GM10266 (cell line): ENCODE results near the gene LEMD2.

Experiments used
- DNase-seq: peaks from one replicate; pipeline ENCODE4 v3.0.0; 2012; ENCODE audit errors: extremely low spot score
- TF ChIP-seq, protein P1 (sequence below): IDR thresholded peaks from 2 replicates; pipeline ENCODE4 v1.5.1; 2012; ENCODE audit warnings: mild to moderate bottlenecking, low read depth; ENCODE audit not compliant: control insufficient read depth, insufficient read depth; ENCODE audit errors: missing control alignments

LEMD2 gene

DNA sequence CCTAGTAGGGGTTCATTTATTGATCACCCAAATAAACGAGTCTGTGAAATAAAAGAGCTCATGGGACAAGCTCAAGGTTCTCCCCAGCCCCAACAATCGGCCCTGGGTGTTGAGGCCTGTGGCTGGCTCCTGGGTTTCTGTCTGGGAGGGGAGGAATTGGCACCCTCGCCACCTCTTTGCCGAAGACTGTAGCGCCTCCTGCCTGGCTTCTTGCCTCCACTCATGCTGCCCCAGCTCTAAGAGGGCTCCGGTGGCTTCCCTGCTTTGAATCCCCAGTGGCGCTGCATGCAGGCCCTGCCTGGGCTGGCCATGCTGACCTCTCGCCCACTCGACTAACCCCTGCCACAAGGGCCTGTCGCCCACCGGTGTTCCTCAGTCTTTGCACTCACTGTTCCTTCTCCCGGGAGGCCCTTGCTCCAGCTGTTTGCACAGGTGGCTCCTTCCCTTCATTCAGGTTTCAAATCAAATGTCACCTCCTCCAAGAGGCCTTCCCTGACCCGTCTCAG lies 9.5 kb upstream of the LEMD2 start:
- TF ChIP-seq, protein P1, sequence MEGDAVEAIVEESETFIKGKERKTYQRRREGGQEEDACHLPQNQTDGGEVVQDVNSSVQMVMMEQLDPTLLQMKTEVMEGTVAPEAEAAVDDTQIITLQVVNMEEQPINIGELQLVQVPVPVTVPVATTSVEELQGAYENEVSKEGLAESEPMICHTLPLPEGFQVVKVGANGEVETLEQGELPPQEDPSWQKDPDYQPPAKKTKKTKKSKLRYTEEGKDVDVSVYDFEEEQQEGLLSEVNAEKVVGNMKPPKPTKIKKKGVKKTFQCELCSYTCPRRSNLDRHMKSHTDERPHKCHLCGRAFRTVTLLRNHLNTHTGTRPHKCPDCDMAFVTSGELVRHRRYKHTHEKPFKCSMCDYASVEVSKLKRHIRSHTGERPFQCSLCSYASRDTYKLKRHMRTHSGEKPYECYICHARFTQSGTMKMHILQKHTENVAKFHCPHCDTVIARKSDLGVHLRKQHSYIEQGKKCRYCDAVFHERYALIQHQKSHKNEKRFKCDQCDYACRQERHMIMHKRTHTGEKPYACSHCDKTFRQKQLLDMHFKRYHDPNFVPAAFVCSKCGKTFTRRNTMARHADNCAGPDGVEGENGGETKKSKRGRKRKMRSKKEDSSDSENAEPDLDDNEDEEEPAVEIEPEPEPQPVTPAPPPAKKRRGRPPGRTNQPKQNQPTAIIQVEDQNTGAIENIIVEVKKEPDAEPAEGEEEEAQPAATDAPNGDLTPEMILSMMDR, result no peak
- no peak for DNase-seq

DNA sequence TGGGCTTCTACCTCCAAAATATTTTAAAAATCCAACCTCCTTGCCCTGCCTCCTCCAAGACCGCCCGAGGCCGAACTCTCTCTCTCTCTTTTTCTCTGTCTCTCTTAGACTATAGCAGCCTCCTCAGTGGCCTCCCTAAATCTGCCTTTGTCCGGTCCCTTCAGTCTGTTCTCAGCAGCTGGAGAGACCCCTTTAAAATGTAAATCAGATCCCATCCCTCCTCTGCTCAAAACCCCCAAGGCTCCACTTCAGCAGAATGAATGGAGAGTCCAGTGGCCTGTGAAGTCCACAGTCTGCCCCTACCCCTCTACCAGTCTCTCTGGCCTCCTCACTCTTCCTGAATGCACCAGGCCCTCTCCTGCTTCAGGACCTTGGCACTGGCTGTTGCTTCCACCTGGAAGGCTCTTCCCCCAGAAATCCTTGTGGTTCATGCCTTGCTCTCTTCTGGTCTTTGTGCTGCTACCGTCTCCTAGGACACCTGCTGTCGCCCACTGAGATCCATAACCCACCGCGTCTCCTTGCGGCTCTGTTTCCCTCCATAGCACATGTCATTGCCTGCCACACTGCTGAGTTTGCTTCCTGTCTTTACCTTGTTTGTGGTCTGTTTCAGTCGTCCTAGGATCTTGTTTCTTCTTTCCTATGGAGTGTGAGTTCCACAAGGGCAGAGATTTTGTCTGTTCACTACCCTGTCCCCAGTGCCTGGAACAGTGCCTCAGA lies 8.9 kb upstream of the LEMD2 start:
- no peak for DNase-seq
- TF ChIP-seq, protein P1, result no peak

DNA sequence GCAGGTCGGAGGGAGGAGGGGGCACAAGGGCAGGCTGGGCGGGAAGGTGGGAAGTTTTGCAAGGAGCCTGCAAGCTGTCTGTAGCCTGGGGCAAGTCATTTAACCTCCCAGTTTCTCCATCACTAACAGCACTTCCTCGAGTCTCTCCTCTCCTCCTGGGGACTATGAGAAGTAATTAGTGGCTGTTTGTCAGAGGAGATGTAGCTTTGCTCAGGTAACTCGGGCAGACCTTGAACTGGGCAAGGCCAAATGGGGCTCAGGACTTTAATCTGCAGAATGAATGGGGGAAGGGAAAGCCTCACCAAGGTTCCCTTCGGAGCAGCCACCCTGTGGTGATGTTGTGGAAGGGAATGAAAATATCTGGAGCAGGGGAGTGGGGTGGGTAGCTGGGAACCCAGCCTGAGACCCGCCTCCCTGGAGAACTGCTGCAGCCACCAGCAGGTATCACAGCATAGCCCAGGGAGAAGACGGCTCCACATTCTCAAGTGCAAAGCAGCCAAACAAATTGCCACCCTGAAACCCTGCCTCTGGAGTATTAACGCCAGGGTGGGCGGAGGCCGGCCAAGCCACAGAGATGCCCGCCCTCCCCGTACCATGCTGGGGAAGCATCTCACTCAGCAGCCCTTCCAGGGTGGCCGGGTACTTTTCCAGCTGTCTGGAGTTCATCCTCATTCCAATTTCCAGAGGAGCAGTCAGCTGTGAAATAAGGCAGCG lies 6.1 kb upstream of the LEMD2 start:
- TF ChIP-seq, protein P1, result no peak
- DNase-seq, result no peak

DNA sequence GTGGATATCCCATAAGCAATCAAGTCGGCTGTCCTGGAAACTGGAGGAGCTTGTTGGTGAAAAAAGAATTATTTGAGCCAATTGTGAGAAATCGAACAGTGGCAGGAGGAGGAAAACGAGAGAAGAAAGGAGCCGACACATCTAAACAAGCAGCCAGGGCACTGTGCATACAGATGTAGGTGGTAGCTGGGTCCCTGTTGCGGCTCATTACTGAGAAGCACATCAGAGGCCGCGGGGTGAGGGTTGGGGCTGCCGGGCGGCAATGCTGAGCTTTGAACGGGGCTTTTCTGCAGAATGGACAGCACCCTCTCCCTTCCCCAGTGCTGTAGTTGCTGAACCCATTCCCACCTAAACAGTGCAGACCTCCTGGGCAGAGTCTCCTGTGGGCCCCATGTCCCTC lies 4.1 kb upstream of the LEMD2 start:
- TF ChIP-seq, protein P1, result no peak
- no peak for DNase-seq

DNA sequence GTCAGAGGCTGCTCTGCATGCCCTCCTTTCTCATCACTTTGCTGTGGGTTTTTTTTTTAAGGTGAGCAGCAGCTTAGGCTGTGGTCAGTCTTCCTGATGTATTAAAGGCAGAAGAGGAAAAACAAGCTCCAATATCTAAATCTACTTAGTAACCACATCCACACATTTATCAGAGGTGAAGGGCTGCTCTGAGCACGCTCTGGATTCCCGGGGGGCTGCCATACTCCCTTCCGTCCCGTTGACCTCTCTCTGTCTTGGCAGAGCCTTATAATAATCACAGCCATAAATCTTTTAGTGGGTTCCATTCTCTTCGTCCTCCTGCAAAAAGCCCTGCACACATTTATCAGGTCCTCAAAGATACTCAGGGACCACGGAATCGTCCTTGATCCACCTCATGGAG lies 2.7 kb upstream of the LEMD2 start:
- DNase-seq, result no peak
- TF ChIP-seq, protein P1, result no peak

DNA sequence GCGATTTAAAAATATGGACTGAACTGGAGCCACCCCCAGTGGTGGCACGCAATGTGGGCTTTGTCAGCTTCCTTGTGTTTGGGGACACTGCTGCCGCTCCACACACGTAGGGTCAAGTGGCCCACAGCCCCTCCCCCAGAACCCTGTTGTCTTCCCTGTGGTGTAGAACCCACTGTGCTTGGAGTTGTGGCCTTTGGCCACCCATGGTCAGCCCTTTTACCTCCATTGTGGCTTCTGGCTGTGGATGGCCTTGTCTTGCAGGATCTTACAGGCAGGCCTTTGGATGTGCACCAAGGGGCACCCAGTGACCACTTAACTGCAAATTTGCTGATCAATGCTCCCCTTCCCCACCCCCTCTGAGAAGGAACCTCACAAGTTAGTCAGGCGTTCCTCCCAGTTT lies 2.0 kb upstream of the LEMD2 start:
- DNase-seq, result no peak
- TF ChIP-seq, protein P1, result no peak

DNA sequence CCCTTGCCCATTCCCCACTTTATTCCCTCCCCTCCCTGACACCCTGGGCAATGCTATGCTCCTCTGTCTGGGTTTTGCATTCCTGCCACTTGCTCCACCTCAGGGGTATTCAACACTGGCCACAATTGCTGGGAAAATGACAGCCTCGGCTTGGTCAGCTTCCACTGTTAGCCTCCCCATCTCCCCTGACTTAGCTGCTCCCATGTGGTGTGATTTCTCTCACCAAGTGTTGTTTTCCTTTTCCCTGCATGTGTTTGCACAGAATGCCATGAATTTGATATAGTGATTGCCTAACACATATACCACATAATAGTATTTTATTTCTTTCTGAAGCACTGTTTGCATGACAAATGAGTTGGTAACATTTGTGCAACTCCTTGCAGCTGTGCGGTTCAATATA lies 1.4 kb upstream of the LEMD2 start:
- no peak for DNase-seq
- TF ChIP-seq, protein P1, result no peak
